Raji (cell line): ENCODE data around the gene ZNF709.
A peak's percentile ranks its signal among the peaks of the same experiment; 100 is the strongest.

Experiments used
- POLR2A ChIP-seq: IDR thresholded peaks from 2 replicates; pipeline ENCODE4 v1.6.1; 2011; ENCODE audit warnings: low read depth, low read length, control low read depth; ENCODE audit not compliant: insufficient read depth

ZNF709 gene

DNA sequence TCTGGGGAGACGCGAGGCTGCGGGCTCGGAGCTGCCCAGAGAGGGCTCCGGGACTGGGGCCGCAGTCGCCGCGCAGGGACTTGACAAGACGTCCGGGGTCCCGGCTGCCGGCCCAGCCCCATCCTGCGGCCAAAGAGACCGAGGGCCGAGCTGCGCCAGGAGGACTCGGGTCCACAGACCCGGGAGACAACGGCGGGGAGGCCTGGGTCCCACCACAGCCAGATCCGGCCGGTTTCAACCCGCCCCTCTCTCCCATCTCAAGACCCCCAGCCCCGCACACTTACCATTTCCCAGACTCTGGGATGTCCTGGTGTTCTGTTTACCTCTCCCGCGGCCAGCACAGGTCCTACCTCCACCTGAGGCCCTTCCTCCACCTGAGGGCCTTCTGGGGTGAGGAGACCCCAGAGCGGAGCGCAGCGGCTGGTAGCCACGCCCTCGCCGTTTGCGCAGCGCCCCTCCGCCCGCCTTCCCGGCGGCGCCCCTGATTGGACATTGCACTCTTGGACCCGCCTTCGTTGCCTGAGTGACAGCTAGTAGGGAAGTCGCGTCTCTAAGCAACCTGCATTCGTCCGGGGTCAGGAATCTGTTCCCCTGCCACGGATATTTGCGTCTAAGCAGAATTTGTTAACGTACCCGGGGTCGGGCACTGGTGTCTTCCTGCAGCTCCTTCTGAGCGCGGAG is at the start of gene ZNF709:
ZNF709 (minus strand) TSS at position 446 of the 681 bp plus-strand sequence; CDS start at position 287, 159 bp downstream.
- TF ChIP-seq POLR2A, result peak; percentile 95

DNA sequence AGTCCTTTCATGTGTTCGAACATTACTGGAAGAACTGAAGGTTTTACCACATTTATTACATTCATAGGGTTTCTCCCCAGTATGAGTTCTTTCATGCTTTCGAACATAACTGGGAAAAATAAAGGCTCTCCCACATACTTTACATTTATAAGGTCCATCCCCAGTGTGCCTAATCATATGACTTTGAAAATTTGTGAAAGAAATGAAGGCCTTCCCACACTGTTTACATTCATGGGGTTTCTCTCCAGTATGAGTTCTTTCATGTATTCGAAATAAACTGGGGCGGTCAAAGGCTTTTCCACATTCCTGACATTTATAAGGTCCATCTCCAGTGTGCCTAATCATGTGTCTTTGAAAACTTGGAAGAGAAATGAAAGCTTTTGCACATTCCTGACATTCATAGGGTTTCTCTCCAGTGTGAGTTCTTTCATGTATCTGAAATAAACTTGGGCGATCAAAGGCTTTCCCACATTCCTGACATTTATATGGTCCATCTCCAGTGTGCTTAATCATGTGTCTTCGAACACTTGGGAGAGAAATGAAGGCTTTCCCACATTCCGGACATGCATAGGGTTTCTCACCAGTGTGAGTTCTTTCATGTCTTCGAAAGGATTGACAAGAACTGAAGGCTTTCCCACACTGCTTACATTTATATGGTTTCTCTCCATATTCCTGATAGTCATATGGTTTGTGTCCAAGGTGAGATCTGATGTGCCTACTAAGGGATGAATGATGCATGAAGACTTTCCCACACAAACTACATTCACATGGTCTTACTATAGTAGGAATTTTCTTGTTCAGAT is 42.6 kb upstream of the ZNF709 start:
- no peak for TF ChIP-seq POLR2A

DNA sequence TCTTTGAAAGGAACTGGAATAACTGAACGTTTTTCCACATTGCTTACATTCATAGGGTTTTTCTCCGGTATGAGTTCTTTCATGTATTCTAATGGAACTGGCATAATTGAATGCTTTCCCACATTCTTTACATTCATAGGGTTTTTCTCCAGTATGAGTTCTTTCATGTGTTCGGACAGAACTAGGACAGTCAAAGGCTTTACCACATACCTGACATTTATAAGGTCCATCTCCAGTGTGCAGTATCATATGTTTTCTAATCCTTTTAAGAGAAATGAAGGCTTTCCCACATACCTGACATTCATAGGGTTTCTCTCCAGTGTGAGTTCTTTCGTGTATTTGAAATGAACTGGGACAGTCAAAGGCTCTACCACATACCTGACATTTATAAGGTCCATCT is 41.9 kb upstream of the ZNF709 start:
- no peak for TF ChIP-seq POLR2A

DNA sequence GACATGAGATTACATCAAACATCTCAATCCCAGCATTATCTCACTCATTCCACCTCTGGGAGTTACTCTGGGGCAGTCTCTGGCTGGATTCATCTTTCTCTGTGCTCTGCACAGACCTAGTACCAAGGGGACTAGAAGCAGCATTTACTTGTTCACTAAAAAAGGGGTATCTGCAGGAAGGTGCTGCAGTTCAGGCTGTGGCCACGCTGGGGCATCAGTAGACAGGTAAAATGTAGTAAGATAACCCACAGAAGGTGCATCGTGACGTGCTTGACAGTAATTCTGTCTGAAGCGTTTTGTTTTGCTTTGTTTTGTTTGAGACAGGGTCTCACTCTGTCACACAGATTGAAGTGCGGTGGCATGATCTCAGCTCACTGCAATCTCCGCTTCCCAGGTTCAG is 37.4 kb upstream of the ZNF709 start:
- no peak for TF ChIP-seq POLR2A

DNA sequence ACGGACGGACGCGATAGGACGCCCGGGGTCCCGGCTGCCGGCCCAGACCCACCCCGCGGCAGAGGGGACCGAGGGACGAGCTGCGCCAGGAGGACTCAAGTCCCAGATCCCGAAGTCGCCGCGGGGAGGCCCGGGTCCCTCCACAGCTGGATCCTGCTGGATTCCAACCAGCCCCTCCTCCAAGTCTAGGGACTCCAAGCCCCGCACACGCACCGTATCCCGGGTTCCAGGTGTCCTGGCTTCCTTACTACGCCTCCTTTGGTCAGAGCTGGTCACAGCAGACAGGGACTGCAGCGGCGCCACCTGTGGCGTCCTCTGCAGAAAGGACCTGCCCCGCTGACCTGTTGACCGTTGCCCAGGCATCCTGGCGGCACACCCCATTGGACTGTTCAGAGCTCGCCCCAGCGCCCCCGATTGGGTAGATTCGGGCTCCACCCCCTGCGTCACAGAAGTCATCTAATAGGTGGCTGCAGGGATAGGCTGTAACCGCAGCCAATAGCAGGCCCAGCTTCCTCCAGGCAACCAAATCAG is 29.0 kb upstream of the ZNF709 start:
- TF ChIP-seq POLR2A, result no peak

DNA sequence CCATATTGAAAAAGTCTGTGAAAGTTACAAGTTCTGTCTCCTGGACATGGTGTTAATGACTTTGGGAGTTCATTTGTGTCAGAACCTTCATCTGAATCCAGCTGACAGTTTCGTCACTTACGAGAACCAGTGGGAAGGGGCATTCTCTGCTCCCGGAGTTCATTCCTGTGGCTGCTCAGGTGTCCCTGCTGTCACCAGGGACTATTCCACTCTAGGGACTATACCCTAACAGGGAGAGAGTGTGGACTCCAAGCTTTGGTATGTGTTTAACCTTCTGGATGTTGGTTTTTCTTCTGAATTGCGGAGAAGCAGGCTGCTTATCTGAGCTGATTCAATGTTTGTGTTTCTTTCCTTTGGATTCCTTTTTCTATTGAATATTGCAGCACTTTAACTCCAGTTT is 12.4 kb upstream of the ZNF709 start:
- no peak for TF ChIP-seq POLR2A

DNA sequence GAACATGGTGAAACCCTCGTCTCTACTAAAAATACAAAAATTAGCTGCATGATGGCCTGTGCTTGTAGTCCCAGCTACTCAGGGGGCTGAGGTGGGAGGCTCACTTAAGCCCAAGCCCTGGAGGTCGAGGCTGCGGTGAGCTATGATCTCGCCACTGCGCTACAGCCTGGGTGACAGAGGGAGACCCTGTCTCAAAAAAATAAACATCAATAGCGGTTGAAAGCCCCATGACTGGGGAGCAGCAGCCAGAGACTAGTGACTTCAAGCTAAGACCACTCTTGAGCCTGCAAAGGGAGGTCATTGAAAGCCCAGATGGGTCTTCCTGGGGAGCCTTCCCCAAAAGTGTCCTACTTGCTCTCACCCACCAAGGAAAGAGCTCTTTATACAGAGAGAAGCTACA is 11.9 kb upstream of the ZNF709 start:
- no peak for TF ChIP-seq POLR2A

DNA sequence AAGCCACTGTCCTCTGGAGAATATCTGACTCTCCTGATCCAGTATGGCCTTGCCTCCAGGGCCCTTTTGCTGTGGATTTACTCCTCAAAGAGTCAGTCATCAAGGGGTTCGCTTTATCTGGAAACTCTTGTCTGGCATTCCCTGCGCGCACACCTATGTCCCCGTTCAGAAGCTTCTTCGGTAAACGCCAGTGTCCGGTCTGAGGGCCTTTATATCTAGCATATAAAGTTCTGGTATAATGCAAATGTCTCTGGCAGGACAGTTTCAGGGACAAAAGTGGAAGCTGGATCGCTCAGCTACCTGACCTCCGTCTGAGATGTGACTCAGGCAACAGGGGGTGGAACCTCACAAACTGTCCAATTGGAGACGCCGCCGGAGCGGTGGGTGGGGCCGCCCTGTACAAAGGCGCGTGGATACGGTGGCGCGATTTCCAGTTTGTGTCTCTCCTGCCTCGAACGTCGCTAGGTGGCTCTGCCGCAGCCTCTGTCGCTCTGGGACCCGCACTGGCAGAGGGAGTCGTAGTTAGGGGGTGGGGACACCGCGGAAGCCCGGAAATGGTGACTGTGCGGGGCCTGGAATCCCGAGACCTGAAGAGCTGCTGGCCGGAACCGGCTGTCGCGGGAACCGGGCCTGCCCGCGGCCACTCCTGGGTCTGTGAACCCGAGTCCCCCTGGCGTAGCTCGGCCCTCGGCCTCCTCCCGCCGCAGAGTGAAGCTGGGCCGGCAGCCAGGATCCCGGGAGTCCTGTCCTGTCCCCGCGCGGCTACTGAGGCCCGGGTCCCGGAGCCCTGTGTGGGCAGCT is 10.6 kb upstream of the ZNF709 start:
- TF ChIP-seq POLR2A, result peak; percentile 56

DNA sequence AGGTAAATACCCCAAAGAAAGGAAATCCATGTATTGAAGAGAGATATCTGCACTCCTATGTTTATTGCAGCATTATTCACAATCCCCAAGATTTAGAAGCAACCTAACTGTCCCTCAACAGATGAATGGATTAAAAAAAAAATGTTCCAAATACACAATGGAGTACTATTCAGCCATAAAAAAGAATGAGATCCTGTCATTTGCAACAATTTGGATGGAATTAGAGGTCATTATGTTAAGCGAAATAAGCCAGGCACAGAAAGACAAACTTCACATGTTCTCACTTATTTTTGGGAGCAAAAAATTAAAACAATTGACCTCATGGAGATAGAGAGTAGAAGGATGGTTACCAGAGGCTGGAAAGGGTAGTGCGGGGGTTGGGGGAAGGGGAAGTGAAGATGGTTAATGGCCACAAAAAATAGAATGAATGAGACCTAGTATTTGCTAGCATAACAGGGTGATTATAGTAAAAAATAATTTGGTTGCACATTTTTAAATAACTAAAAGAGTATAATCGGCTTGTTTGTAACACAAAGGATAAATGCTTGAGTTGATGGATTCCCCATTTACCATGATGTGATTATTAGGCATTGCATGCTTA is 9.7 kb upstream of the ZNF709 start:
- no peak for TF ChIP-seq POLR2A

DNA sequence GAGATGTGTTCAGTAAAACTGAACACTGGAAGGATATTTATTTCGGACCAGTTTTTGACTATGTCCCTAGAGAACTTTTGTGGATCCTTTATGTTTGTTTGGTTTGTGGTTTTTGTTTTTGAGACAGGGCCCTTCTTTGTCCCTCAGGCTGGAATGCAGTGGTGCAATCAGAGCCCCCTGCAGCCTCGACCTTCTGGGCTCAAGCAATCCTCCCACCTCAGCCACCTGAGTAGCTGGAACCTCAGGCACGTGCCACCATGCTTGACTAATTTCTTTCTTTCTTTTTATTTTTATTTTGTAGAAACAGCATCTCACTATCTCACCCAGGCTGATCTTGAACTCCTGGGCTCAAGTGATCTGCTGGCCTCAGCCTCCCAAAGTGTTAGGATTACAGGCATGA is 955 bp upstream of the ZNF709 start:
- no peak for TF ChIP-seq POLR2A

DNA sequence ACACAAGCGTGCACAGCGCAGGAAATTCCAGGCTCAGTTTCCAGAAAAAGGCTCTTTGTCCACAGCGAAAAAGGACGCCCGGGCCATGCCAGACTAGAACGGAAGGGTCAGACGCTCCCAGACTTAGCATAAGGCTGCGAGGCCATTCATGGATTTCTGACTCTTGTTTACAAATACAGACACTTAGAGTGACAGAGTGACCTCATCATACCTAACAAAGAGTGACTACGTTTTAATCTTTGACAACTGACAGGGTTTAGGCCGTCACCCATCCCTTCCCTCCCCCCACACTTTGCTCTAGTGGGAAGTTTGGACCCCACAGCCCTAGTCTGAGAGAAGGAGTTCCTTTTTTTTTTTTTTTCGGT is 418 bp upstream of the ZNF709 start:
- TF ChIP-seq POLR2A, result no peak

DNA sequence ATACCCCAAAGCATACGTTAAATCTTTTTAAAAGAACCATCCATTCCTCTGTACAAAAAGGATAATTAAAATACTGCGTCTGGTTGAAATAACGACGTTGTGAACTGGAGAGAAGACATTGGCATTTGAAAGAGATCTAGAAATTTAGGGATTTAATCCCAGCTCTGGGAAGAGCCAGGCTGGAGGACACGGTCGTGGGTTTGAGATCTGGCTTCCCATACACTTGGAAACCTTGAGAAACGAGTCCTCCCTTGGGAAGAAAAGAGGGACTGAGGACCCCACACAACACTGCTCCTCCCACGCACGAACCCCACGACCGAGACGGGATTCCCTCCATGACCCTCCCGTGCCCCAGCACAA is 625 bp downstream of the ZNF709 start:
- no peak for TF ChIP-seq POLR2A

DNA sequence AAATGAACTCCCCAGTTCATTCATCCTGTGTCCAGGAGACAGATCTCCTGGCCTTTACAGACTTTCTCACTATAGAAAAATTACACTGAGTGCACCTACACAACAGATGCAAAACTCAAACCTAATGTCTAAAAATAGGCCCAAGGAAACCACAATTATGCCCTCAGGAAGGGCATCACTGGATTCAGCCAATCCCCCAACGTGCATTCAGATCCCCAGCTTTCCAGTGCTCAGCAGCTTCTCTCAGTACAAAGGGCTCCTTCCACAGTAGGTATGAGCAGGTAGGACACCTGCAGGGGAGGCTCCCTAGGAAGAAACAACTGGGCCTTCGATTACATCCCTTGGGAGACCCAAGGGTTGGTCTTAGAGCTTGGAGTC is 2.1 kb downstream of the ZNF709 start:
- TF ChIP-seq POLR2A, result no peak

DNA sequence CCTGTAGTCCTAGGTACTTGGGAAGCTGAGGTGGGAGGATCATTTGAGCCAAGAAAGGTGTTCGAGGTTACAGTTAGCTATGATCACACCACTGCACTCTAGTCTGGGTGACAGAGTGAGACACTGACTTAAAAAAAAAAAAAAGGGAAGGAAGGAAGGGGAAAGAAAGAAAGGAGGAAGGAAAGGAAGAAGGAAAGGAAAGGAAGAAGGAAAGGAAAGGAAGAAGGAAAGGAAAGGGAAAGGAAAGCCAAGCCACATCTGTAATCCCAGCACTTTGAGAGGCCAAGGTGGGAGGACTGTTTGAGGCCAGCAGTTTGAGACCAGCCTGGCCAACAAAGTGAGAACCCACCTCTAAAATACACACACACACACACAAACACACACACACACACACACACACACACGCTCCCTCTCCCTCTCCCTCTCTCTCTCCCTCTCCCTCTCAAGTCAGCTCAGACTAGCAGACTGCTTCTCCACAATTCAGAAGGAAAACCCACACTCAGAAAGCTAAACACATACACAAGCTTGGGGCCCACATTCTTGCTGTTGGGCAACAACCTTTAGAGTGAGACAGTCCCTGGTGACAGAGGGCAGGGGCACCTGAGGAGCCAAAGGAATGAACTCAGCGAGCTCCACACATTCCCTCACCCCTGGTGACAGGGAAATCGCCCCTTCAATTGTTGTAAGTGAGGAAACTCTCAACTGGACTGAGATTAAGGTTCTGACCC is 2.7 kb downstream of the ZNF709 start:
- no peak for TF ChIP-seq POLR2A
